ENCODE results near the gene ZNF605.

The ZNF605 gene

GRCh38 chr12:132926415-132926833 is 29.7 kb downstream of the ZNF605 start:
- no peak overlapping the region for H3K4me3 ChIP-seq (ENCODE audit: low read depth, low read length)
- no peak for TF ChIP-seq CTCF (IDR thresholded peaks at IDR 0.05; ENCODE audit: low read depth, low read length)
- no peak for TF ChIP-seq POLR2A (IDR thresholded peaks at IDR 0.05; ENCODE audit: extremely low read depth, insufficient read length)
- no peak for DNase-seq (ENCODE audit: low read depth)

GRCh38 chr12:132925597-132926414 is 30.3 kb downstream of the ZNF605 start:
- DNase-seq (ENCODE audit: low read depth), result no peak
- TF ChIP-seq CTCF (IDR thresholded peaks at IDR 0.05; ENCODE audit: low read depth, low read length) (no peak), MAX (IDR thresholded peaks at IDR 0.05; ENCODE audit: low read depth, low read length) (no peak), MYC (IDR thresholded peaks at IDR 0.05; ENCODE audit: low read depth, low read length) (no peak), POLR2A (IDR thresholded peaks at IDR 0.05; ENCODE audit: extremely low read depth, insufficient read length) (no peak)
- H3K4me3 ChIP-seq (ENCODE audit: low read depth, low read length), result no peak overlapping the region

GRCh38 chr12:132924356-132924755 is 31.8 kb downstream of the ZNF605 start:
- TF ChIP-seq CTCF (IDR thresholded peaks at IDR 0.05; ENCODE audit: low read depth, low read length) (no peak), MYC (IDR thresholded peaks at IDR 0.05; ENCODE audit: low read depth, low read length) (no peak), MAX (IDR thresholded peaks at IDR 0.05; ENCODE audit: low read depth, low read length) (no peak), POLR2A (IDR thresholded peaks at IDR 0.05; ENCODE audit: extremely low read depth, insufficient read length) (no peak)
- H3K4me3 ChIP-seq (ENCODE audit: low read depth, low read length), result no peak overlapping the region
- no peak for DNase-seq (ENCODE audit: low read depth)

GRCh38 chr12:132923356-132923909 is 32.7 kb downstream of the ZNF605 start:
- DNase-seq (ENCODE audit: low read depth), result no peak
- TF ChIP-seq MYC (IDR thresholded peaks at IDR 0.05; ENCODE audit: low read depth, low read length) (no peak), MAX (IDR thresholded peaks at IDR 0.05; ENCODE audit: low read depth, low read length) (no peak), POLR2A (IDR thresholded peaks at IDR 0.05; ENCODE audit: extremely low read depth, insufficient read length) (no peak), CTCF (IDR thresholded peaks at IDR 0.05; ENCODE audit: low read depth, low read length) (no peak)
- no peak overlapping the region for H3K4me3 ChIP-seq (ENCODE audit: low read depth, low read length)

GRCh38 chr12:132922676-132923075 is 33.4 kb downstream of the ZNF605 start:
- no peak overlapping the region for H3K4me3 ChIP-seq (ENCODE audit: low read depth, low read length)
- no peak for DNase-seq (ENCODE audit: low read depth)
- TF ChIP-seq MYC (IDR thresholded peaks at IDR 0.05; ENCODE audit: low read depth, low read length), result no peak
- no peak for TF ChIP-seq CTCF (IDR thresholded peaks at IDR 0.05; ENCODE audit: low read depth, low read length)
- TF ChIP-seq MAX (IDR thresholded peaks at IDR 0.05; ENCODE audit: low read depth, low read length), result no peak
- TF ChIP-seq POLR2A (IDR thresholded peaks at IDR 0.05; ENCODE audit: extremely low read depth, insufficient read length), result no peak
